ENCODE data around the gene FAM89B. TPM values are rescaled to one million over a fixed set of nuclear protein-coding genes. Genes with fewer than 3 reads are reported as not detected.

The FAM89B gene
- total RNA-seq, 1 donor from 2014 or later, result 104 TPM

DNA sequence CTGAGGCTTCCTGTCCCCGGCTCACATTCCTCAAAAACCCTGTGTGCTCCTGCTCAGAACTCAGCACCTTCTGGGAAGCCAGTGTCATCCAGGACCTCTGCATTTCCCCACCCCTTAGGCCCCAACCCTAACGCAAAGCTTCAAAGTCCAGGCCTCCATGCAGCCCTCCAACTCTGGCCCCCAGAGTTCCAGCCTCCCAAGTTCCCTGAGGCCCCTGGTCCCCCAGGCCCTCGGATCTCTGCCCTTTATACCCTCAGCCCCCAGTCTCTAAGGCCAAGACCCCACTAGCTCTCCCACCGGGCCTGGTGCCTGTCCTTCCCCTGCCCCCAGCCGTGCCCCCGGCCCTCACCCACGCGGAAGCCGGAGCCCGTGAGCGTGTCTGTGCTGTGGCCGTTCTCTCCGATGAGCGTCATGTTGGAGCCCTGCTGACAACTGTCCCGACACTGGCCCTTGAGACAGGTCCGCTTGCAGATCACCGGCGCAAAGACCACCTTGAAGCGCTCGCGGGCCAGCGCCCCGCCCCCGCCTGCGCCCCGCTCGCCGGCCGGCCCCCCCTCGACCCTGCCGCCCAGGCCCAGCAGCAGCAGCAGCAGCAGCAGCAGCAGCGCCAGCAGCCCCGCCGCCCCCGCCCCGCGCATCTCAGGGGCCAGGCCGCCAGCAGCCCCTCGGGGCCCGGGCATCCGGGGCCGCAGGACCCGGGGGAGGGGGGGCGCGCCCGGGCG lies 14.9 kb upstream of the FAM89B start:
- Histone ChIP-seq H3K27me3 (no peaks in the 10 kb centered on the region), H3K9me3 (no peaks in the 10 kb centered on the region), H3K27ac (peak overlapping the region; percentile 97 to 99), H3K4me3 (peak overlapping the region; percentile 79 to 82), H3K4me1 (peaks cover 26 to 68% of the 10 kb centered on the region in 2 donors), H3K36me3 (peaks cover 15 to 16% of the 10 kb centered on the region in 2 donors)
- intact Hi-C loops (cut with DNase I), result loop anchor here (1.0 to 5.0 kb wide), 3 partner anchors 13 to 105 kb away; partner anchors contain the start of genes RELA and ZNRD2
- no peak for DNase-seq (ENCODE audit: low spot score in 2 of 2)
- TF ChIP-seq, protein P1, sequence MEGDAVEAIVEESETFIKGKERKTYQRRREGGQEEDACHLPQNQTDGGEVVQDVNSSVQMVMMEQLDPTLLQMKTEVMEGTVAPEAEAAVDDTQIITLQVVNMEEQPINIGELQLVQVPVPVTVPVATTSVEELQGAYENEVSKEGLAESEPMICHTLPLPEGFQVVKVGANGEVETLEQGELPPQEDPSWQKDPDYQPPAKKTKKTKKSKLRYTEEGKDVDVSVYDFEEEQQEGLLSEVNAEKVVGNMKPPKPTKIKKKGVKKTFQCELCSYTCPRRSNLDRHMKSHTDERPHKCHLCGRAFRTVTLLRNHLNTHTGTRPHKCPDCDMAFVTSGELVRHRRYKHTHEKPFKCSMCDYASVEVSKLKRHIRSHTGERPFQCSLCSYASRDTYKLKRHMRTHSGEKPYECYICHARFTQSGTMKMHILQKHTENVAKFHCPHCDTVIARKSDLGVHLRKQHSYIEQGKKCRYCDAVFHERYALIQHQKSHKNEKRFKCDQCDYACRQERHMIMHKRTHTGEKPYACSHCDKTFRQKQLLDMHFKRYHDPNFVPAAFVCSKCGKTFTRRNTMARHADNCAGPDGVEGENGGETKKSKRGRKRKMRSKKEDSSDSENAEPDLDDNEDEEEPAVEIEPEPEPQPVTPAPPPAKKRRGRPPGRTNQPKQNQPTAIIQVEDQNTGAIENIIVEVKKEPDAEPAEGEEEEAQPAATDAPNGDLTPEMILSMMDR (IDR thresholded peaks at IDR 0.05), result no peak

DNA sequence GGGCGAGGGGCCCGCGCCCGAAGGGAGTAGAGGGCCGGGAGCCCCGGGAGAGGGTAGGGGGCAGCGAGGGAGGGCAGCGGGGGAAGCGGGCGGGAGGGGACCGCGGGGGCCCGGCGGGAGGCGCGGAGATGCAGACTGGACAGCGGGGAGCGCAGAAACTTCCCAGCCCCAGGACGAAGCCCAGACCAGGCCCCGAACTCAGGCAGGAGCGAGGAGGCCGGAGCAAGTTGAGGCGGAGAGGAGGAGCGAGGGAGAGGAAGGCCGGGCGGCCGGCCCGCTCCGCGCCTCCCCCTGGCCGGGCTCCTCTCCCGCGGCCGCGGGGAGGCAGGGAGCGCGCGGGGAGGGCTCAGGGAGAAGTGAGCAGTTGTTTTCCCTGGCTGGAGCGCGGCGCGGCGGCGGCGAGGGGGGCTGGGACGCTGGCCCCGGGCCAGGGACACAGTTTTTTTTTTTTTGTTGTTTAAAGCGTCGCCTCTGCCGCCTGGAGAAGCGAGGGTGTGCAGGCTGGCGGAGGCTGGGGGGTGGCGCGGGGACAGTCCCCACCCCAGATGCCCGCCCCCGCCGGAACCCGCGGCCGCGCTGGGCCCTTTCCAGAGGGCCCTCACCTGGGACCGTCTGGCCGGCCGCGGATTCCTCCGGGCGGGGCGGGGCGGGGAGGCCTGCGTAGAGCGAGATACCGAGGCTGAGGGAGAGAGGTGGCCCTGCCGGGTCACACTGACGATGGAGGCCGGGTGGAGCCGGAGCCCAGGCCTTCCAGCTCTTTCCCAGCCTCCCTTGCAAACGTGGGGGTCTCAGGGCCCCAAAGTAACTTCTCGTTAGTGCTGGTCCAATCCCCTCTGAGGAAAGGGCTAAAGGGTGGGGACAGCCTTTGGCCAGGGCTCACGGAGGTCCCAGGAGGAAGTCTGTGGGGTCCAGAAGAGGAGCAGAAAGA lies 14.1 kb upstream of the FAM89B start, which contains the start of gene LTBP3:
LTBP3 (minus strand) TSS at position 358 of the 928 bp plus-strand sequence. CDS start 400 bp downstream, outside the sequence.
- peaks cover 26 to 69% of the 10 kb centered on the region in 2 donors for H3K4me1 ChIP-seq
- TF ChIP-seq, protein P1 (IDR thresholded peaks at IDR 0.05), result no peak
- H3K4me3 ChIP-seq, result peak within 1 kb of the TSS; percentile 79 to 82
- peak in 1 of 2 donors; percentile 93 for DNase-seq (ENCODE audit: low spot score in 2 of 2)
- no peaks in the 10 kb centered on the region for H3K9me3 ChIP-seq
- H3K27ac ChIP-seq, result peak within 1 kb of the TSS; percentile 97 to 99
- H3K27me3 ChIP-seq, result no peaks in the 10 kb centered on the region
- H3K36me3 ChIP-seq, result peaks cover 8% of the 10 kb centered on the region in 2 donors
- intact Hi-C loops (cut with DNase I), result loop anchor here (1.0 to 5.0 kb wide), 3 partner anchors 12 to 104 kb away; partner anchors contain the start of genes RELA and ZNRD2

DNA sequence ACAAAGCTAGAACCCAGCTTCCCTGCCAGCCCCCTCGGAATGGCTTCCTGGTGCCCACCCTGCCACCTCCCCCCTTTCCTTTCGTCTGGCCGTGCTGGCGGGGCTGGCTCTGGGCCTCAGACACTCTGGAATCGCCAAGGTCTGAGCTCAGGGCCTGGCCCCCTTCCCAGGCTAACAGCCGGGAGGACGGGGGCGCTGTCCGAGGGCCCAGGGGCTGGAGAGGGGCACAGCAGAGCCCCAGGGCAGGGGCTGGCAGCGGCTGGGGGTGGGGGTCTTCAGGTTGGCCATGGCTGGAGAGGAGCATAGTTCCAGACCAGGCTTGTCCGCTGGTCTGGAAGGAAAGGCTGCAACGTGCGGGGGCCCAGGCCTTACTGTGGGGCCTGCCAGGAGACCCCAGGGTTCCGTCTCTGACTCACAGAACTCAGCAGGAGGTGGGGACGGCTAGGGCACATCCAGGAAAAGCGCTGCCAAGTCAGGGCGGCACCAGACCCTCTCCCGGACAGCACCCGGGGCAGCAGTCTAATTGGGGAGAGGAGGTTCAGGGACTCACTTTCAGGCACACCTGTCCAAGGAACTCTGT lies 13.3 kb upstream of the FAM89B start:
- DNase-seq (ENCODE audit: low spot score in 2 of 2), result peak in 1 of 2 donors; percentile 88
- H3K27ac ChIP-seq, result peak overlapping the region; percentile 97 to 99
- TF ChIP-seq, protein P1 (IDR thresholded peaks at IDR 0.05), result peak in 1 of 3 experiments; percentile 27
- H3K4me1 ChIP-seq, result peaks cover 29 to 70% of the 10 kb centered on the region in 2 donors
- no peaks in the 10 kb centered on the region for H3K27me3 ChIP-seq
- intact Hi-C loops (cut with DNase I), result loop anchor here (1.0 to 5.0 kb wide), 3 partner anchors 11 to 103 kb away; partner anchors contain the start of genes RELA and ZNRD2
- H3K36me3 ChIP-seq, result peaks cover under 1 to 1% of the 10 kb centered on the region in 2 donors
- peak overlapping the region; percentile 79 to 82 for H3K4me3 ChIP-seq
- no peaks in the 10 kb centered on the region for H3K9me3 ChIP-seq

DNA sequence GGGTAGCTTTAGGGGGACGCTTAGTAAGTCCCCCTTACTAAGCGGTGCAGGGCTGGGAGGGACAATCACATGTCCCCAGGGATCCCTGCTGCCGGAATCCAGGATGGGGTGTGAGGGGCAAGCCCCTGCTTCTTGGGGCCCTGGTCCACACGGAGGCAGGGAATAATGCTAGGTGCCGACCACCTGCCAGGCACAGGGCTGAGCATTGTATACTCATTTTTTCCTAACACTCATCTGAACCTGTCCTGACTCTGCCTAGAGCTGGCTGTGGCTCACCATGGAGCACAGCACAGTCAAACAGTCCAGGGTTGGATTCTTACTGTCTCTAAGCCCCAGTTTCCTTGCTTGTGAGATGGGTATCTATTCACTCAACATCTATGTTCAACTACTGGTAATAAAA lies 12.8 kb upstream of the FAM89B start:
- H3K36me3 ChIP-seq, result no peaks in the 10 kb centered on the region
- intact Hi-C loops (cut with DNase I), result loop anchor here (5.0 kb wide), 1 partner anchor 103 kb away; the partner anchor contains the start of gene RELA
- TF ChIP-seq, protein P1 (IDR thresholded peaks at IDR 0.05), result no peak
- H3K4me3 ChIP-seq, result peak overlapping the region; percentile 79 to 82
- DNase-seq (ENCODE audit: low spot score in 2 of 2), result no peak
- H3K9me3 ChIP-seq, result no peaks in the 10 kb centered on the region
- H3K27me3 ChIP-seq, result no peaks in the 10 kb centered on the region
- H3K4me1 ChIP-seq, result peaks cover 29 to 64% of the 10 kb centered on the region in 2 donors
- peak overlapping the region; percentile 97 to 99 for H3K27ac ChIP-seq

Measured in ascending aorta (tissue), 2 donors.